A673 (cell line): ENCODE data around the gene GRWD1. TPM values are rescaled to one million over a fixed set of nuclear protein-coding genes. Genes with fewer than 3 reads are reported as not detected.

ENCODE experiments used
- BruUV-seq: library from RNA; stranded (reverse); fragments of 400-500 nt; replicated peaks from 2 replicates; lab custom pipeline; 2021; lab: Mats Ljungman, UMichigan
- CTCF ChIA-PET: fragments of 300-600 bp; sonication (Branson Sonifier 250); formaldehyde crosslinking; loops from one replicate; lab custom pipeline; 2022; ENCODE audit warnings: antibody characterized with exemption; lab: Charles Lee
- POLR2A ChIA-PET: fragments of 300-600 bp; sonication (Branson Sonifier 250); formaldehyde crosslinking; loops from one replicate; lab custom pipeline; 2022; ENCODE audit warnings: antibody characterized with exemption; ENCODE audit not compliant: low non-redundant PET; lab: Charles Lee
- DNase-seq: peaks from one replicate; pipeline ENCODE4 v3.0.0-alpha.2; 2015; ENCODE audit warnings: low spot score
- H3K27ac ChIP-seq: fragments of 200-600 bp; sonication (generic); 2 replicates; pipeline ENCODE4 v1.5.1; 2016; ENCODE audit warnings: mixed run types, low read depth, mild to moderate bottlenecking, mixed read lengths, antibody characterized with exemption, low read length; ENCODE audit not compliant: poor library complexity, severe bottlenecking
- H3K27me3 ChIP-seq: fragments of 200-600 bp; sonication (generic); replicated peaks from 2 replicates; pipeline ENCODE4 v1.6.1; 2017; ENCODE audit warnings: mixed run types, low read depth, mild to moderate bottlenecking, mixed read lengths, antibody characterized with exemption, low read length; ENCODE audit not compliant: insufficient read depth, poor library complexity
- H3K36me3 ChIP-seq: fragments of 200-600 bp; sonication (generic); 2 replicates; pipeline ENCODE4 v1.6.1; 2016; ENCODE audit warnings: mixed run types, mild to moderate bottlenecking, mixed read lengths, antibody characterized with exemption, low read length; ENCODE audit not compliant: insufficient read depth, poor library complexity, severe bottlenecking
- H3K4me1 ChIP-seq: fragments of 200-600 bp; sonication (generic); 2 replicates; pipeline ENCODE4 v1.6.1; 2017; ENCODE audit warnings: mixed run types, mild to moderate bottlenecking, mixed read lengths, antibody characterized with exemption, low read length; ENCODE audit not compliant: insufficient read depth, poor library complexity, severe bottlenecking
- H3K4me3 ChIP-seq: fragments of 200-600 bp; sonication (generic); 2 replicates; pipeline ENCODE4 v1.5.1; 2016; ENCODE audit warnings: low read depth, mixed run types, mild to moderate bottlenecking, mixed read lengths, low read length; ENCODE audit not compliant: poor library complexity, severe bottlenecking
- H3K9me3 ChIP-seq: fragments of 200-600 bp; sonication (generic); 2 replicates; pipeline ENCODE4 v1.6.1; 2016; ENCODE audit warnings: mixed run types, low read depth, mild to moderate bottlenecking, mixed read lengths, antibody characterized with exemption, low read length; ENCODE audit not compliant: poor library complexity, severe bottlenecking
- CTCF ChIP-seq: fragments of 300-800, 200-600 bp; sonication (generic); conservative IDR thresholded peaks from 2 replicates; pipeline ENCODE4 v1.5.1; 2017; ENCODE audit warnings: low read depth, mild to moderate bottlenecking, antibody characterized with exemption, low read length, moderate library complexity, mixed read lengths
- EZH2 ChIP-seq: fragments of 200-600 bp; sonication (generic); IDR thresholded peaks from 2 replicates; pipeline ENCODE4 v1.6.1; 2017; ENCODE audit warnings: borderline replicate concordance, low read depth, mild to moderate bottlenecking, mixed read lengths, antibody characterized with exemption, low read length; ENCODE audit not compliant: poor library complexity, severe bottlenecking
- intact Hi-C: fragments of 100-400 bp; cut with micrococcal nuclease; formaldehyde crosslinking; loops from one replicate; pipeline ENCODE4 v1.10.0; 2022; ENCODE audit not compliant: unreplicated experiment
- total RNA-seq: library from RNA; stranded (reverse); gene quantifications from 2 replicates; pipeline ENCODE4 v1.2.3, GENCODE V29; 2021

GRWD1 gene
- total RNA-seq, 1 experiment from 2014 or later, result 109 TPM

GRCh38 chr19:48455171-48455907 lies 9.6 kb downstream of the GRWD1 start, which contains the start of gene KCNJ14:
Gene KCNJ14, plus strand, starts transcription at chr19:48455574. Its CDS starts 6,151 bp downstream, at chr19:48461725.
- H3K36me3 ChIP-seq, result peaks cover 54% of the 10 kb centered on the region
- DNase-seq, result no peak
- no peak within 1 kb of the TSS for H3K27ac ChIP-seq
- POLR2A ChIA-PET, result no interaction called here
- CTCF ChIA-PET, result no interaction called here
- intact Hi-C loops, result no loop called here
- BruUV-seq, result no TSS peak
- H3K4me3 ChIP-seq, result no peak within 1 kb of the TSS
- no peak for TF ChIP-seq CTCF
- TF ChIP-seq EZH2, result no peak
- no peaks in the 10 kb centered on the region for H3K9me3 ChIP-seq
- no peaks in the 10 kb centered on the region for H3K4me1 ChIP-seq
- no peaks in the 10 kb centered on the region for H3K27me3 ChIP-seq

- H3K4me1 ChIP-seq, result no peaks in the 10 kb centered on the region
- peaks cover 47% of the 10 kb centered on the region for H3K36me3 ChIP-seq
- no peak for TF ChIP-seq EZH2
- no peak overlapping the region for H3K4me3 ChIP-seq
- H3K9me3 ChIP-seq, result no peaks in the 10 kb centered on the region
- no TSS peak for BruUV-seq
- intact Hi-C loops, result no loop called here
- no peak overlapping the region for H3K27ac ChIP-seq
- H3K27me3 ChIP-seq, result no peaks in the 10 kb centered on the region
- CTCF ChIA-PET, result no interaction called here
- DNase-seq, result no peak
- POLR2A ChIA-PET, result no interaction called here
These were observed 10.3 kb downstream of the GRWD1 start for GRCh38 chr19:48455908-48456562.

DNA sequence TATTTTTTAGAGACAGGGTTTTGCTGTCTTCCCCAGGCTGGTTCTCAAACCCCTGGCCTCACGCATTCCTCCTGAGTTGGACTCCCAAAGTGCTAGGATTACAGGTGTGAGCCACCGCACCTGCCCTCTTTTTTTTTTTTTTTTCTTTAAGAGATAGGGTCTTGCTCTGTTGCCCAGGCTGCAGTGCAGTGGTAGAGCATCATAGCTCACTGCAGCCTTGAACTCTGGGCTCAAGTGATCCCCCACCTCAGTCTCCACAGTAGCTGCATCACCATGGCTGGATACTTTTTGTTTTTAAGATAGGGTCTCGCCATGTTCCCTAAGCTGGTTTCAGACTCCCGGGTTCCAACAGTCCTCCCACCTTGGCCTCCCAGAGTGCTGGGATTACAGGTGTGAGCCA lies 11.1 kb downstream of the GRWD1 start:
- H3K4me1 ChIP-seq, result no peaks in the 10 kb centered on the region
- BruUV-seq, result no TSS peak
- intact Hi-C loops, result no loop called here
- TF ChIP-seq CTCF, result no peak
- TF ChIP-seq EZH2, result no peak
- no peak overlapping the region for H3K27ac ChIP-seq
- ChIA-PET CTCF (interaction anchor here (0.6 kb wide), 1 partner anchor 136 kb away, joined by 3 read pairs; no protein-coding TSS in a partner anchor), POLR2A (no interaction called here)
- no peak overlapping the region for H3K4me3 ChIP-seq
- no peaks in the 10 kb centered on the region for H3K27me3 ChIP-seq
- peaks cover 44% of the 10 kb centered on the region for H3K36me3 ChIP-seq
- DNase-seq, result no peak
- no peaks in the 10 kb centered on the region for H3K9me3 ChIP-seq
